Caco-2 (cell line): ENCODE measurements around the gene USP17L10. TPM values are rescaled to one million over a fixed set of nuclear protein-coding genes. Genes with fewer than 3 reads are reported as not detected.
A peak's percentile ranks its signal among the peaks of the same experiment; 100 is the strongest.
"Not testable (repeated sequence)": the region's sequence is repeated elsewhere in the genome, so short reads cannot be mapped to it uniquely, and the experiment has no call there.

Experiments
- BruUV-seq: library from RNA; stranded (reverse); fragments of 400-500 nt; replicated peaks from 2 replicates; lab custom pipeline; 2021; lab: Mats Ljungman, UMichigan
- CTCF ChIA-PET: fragments of 300-600 bp; sonication (Branson Sonifier 250); formaldehyde crosslinking; loops from one replicate; lab custom pipeline; 2022; ENCODE audit warnings: antibody characterized with exemption; lab: Charles Lee
- POLR2A ChIA-PET: fragments of 300-600 bp; sonication (Branson Sonifier 250); formaldehyde crosslinking; loops from one replicate; lab custom pipeline; 2022; ENCODE audit warnings: antibody characterized with exemption; lab: Charles Lee
- DNase-seq, 2 experiments: peaks; one replicate each; pipeline versions ENCODE4 v3.0.0 to v3.0.0-alpha.2; 2020 to 2022
- H3K27me3 ChIP-seq: replicated peaks from 2 replicates; pipeline ENCODE4 v1.6.0; 2011; ENCODE audit warnings: low read length; ENCODE audit not compliant: control insufficient read depth, insufficient read depth
- H3K36me3 ChIP-seq: 2 replicates; pipeline ENCODE4 v1.5.1; 2011; ENCODE audit warnings: low read length; ENCODE audit not compliant: control insufficient read depth, insufficient read depth
- H3K4me1 ChIP-seq: fragments of 250-450 bp; sonication (Bioruptor Pico); 2 replicates; pipeline ENCODE4 v1.5.1; 2020; ENCODE audit warnings: mild to moderate bottlenecking
- H3K4me3 ChIP-seq: 2 replicates; pipeline ENCODE4 v1.5.1; 2011; ENCODE audit warnings: low read depth, mild to moderate bottlenecking, control low read depth, low read length
- H3K9me3 ChIP-seq: fragments of 250-450 bp; sonication (Bioruptor Pico); 2 replicates; pipeline ENCODE4 v1.5.1; 2020; ENCODE audit warnings: mild to moderate bottlenecking, moderate library complexity
- H3K27ac Mint-ChIP-seq: one replicate; pipeline ENCODE4 v1.8.0; 2022; ENCODE audit warnings: mixed read lengths; ENCODE audit not compliant: unreplicated experiment
- H3K27me3 Mint-ChIP-seq: one replicate; pipeline ENCODE4 v1.8.0; 2022; ENCODE audit warnings: mixed read lengths; ENCODE audit not compliant: insufficient read depth, unreplicated experiment
- H3K36me3 Mint-ChIP-seq: one replicate; pipeline ENCODE4 v1.8.0; 2022; ENCODE audit warnings: mild to moderate bottlenecking, mixed read lengths; ENCODE audit not compliant: insufficient read depth, unreplicated experiment
- H3K4me1 Mint-ChIP-seq: one replicate; pipeline ENCODE4 v1.8.0; 2022; ENCODE audit warnings: low read depth, mixed read lengths; ENCODE audit not compliant: unreplicated experiment
- H3K4me3 Mint-ChIP-seq: one replicate; pipeline ENCODE4 v1.8.0; 2022; ENCODE audit warnings: mild to moderate bottlenecking, moderate library complexity, mixed read lengths; ENCODE audit not compliant: unreplicated experiment
- H3K9me3 Mint-ChIP-seq: one replicate; pipeline ENCODE4 v1.8.0; 2022; ENCODE audit warnings: mixed read lengths; ENCODE audit not compliant: unreplicated experiment
- intact Hi-C: fragments of 100-400 bp; cut with micrococcal nuclease; formaldehyde crosslinking; loops from one replicate; pipeline ENCODE4 v1.10.0; 2022; ENCODE audit not compliant: unreplicated experiment
- total RNA-seq: library from RNA; stranded (reverse); gene quantifications from 2 replicates; pipeline ENCODE4 v1.2.3, GENCODE V29; 2022

USP17L10 gene
- total RNA-seq, 1 experiment from 2014 or later: not detected

- H3K27me3 Mint-ChIP-seq, H3K4me3 Mint-ChIP-seq, H3K4me1 Mint-ChIP-seq: not testable (repeated sequence)
Measured at GRCh38 chr4:9224596-9224995, 14.1 kb downstream of the USP17L10 start, which contains the start of gene USP17L13. Gene USP17L13, plus strand, starts transcription at chr4:9224896. Its CDS starts 0 bp downstream, at chr4:9224896.

DNA sequence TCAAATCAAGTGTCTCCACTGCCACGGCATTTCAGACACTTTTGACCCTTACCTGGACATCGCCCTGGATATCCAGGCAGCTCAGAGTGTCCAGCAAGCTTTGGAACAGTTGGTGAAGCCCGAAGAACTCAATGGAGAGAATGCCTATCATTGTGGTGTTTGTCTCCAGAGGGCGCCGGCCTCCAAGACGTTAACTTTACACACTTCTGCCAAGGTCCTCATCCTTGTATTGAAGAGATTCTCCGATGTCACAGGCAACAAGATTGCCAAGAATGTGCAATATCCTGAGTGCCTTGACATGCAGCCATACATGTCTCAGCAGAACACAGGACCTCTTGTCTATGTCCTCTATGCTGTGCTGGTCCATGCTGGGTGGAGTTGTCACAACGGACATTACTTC is 19.8 kb downstream of the USP17L10 start:
- POLR2A ChIA-PET, H3K4me1 Mint-ChIP-seq, H3K36me3 ChIP-seq, intact Hi-C loops, H3K4me3 Mint-ChIP-seq, H3K9me3 Mint-ChIP-seq, H3K36me3 Mint-ChIP-seq, H3K9me3 ChIP-seq, H3K4me3 ChIP-seq, H3K27me3 Mint-ChIP-seq, CTCF ChIA-PET, H3K27ac Mint-ChIP-seq, BruUV-seq, H3K4me1 ChIP-seq, H3K27me3 ChIP-seq: not testable (repeated sequence)
- DNase-seq: peak in 1 of 2 experiments; percentile 21

More at GRCh38 chr4:9224596-9224995, 14.1 kb downstream of the USP17L10 start, which contains the start of gene USP17L13:
- H3K4me3 ChIP-seq, POLR2A ChIA-PET, H3K36me3 Mint-ChIP-seq, CTCF ChIA-PET, intact Hi-C loops, H3K4me1 ChIP-seq, DNase-seq, H3K9me3 Mint-ChIP-seq, BruUV-seq, H3K27ac Mint-ChIP-seq, H3K9me3 ChIP-seq, H3K27me3 ChIP-seq, H3K36me3 ChIP-seq: not testable (repeated sequence)

DNA sequence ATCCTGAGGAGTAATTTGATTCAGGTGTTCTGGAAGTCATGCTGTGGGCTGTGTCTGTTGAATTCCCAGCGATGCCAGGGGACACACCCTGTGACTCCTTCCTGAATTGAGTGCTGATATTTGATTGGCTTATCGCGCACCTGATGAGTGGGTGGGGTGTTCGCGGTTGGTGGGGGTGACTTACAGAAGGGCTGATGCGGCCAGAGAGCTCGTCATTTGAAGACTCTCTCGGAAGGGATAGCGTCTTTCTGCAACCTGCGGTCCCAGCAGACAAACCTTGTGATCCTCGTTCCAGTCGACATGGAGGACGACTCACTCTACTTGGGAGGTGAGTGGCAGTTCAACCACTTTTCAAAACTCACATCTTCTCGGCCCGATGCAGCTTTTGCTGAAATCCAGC is 23.6 kb downstream of the USP17L10 start, which contains the start of gene USP17L15:
USP17L15 (plus strand) TSS at position 301 of the 400 bp plus-strand sequence; CDS start at position 301, 0 bp downstream.
- H3K4me3 ChIP-seq, H3K36me3 Mint-ChIP-seq, POLR2A ChIA-PET, H3K27me3 ChIP-seq, H3K4me1 Mint-ChIP-seq, H3K9me3 ChIP-seq, CTCF ChIA-PET, H3K27ac Mint-ChIP-seq, H3K36me3 ChIP-seq, H3K9me3 Mint-ChIP-seq, H3K27me3 Mint-ChIP-seq, H3K4me3 Mint-ChIP-seq, DNase-seq, BruUV-seq, intact Hi-C loops, H3K4me1 ChIP-seq: not testable (repeated sequence)

GRCh38 chr4:9238461-9238860 is 28.0 kb downstream of the USP17L10 start:
- H3K4me1 ChIP-seq, CTCF ChIA-PET, H3K4me3 Mint-ChIP-seq, H3K36me3 Mint-ChIP-seq, H3K27ac Mint-ChIP-seq, POLR2A ChIA-PET, H3K9me3 Mint-ChIP-seq, H3K4me1 Mint-ChIP-seq, intact Hi-C loops, H3K27me3 Mint-ChIP-seq, H3K36me3 ChIP-seq, H3K4me3 ChIP-seq, BruUV-seq, H3K27me3 ChIP-seq, H3K9me3 ChIP-seq: not testable (repeated sequence)
- DNase-seq: peak in 1 of 2 experiments; percentile 3

GRCh38 chr4:9243579-9243978 is 33.1 kb downstream of the USP17L10 start, which contains the start of gene USP17L17:
Gene USP17L17, plus strand, starts transcription at chr4:9243879. Its CDS starts 0 bp downstream, at chr4:9243879.
- H3K27me3 ChIP-seq, H3K4me3 Mint-ChIP-seq, POLR2A ChIA-PET, H3K4me1 ChIP-seq, H3K9me3 ChIP-seq, H3K36me3 Mint-ChIP-seq, H3K4me1 Mint-ChIP-seq, DNase-seq, H3K27ac Mint-ChIP-seq, H3K9me3 Mint-ChIP-seq, CTCF ChIA-PET, H3K36me3 ChIP-seq, H3K4me3 ChIP-seq, intact Hi-C loops, H3K27me3 Mint-ChIP-seq, BruUV-seq: not testable (repeated sequence)

DNA sequence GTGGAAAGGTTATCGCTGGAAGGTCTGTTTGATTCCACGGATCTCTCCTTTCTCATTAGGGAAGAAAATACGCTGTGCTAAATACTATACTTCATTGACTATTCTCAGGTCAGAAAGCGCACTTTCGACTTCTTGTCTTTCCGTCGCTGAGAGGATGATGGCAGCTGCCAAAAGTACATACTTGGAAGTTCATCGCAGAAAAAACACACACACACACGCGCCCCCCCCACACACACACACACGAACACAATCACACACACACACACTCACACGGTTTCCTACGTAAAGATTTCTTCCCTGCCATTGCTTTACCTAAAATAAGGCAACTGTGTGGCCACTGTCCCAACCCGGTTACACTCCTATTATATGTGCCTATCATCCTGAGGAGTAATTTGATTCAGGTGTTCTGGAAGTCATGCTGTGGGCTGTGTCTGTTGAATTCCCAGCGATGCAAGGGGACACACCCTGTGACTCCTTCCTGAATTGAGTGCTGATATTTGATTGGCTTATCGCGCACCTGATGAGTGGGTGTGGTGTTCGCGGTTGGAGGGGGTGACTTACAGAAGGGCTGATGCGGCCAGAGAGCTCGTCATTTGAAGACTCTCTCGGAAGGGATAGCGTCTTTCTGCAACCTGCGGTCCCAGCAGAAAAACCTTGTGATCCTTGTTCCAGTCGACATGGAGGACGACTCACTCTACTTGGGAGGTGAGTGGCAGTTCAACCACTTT is 37.7 kb downstream of the USP17L10 start, which contains the start of gene USP17L18:
USP17L18 (plus strand) TSS at position 678 of the 728 bp plus-strand sequence; CDS start at position 678, 0 bp downstream.
- H3K36me3 Mint-ChIP-seq, H3K4me3 ChIP-seq, H3K36me3 ChIP-seq, H3K27me3 Mint-ChIP-seq, H3K27me3 ChIP-seq, H3K4me3 Mint-ChIP-seq, H3K4me1 Mint-ChIP-seq, POLR2A ChIA-PET, H3K9me3 ChIP-seq, intact Hi-C loops, H3K27ac Mint-ChIP-seq, BruUV-seq, H3K4me1 ChIP-seq, CTCF ChIA-PET, H3K9me3 Mint-ChIP-seq: not testable (repeated sequence)
- peak in 1 of 2 experiments; percentile 9 for DNase-seq

- H3K4me1 ChIP-seq, intact Hi-C loops, H3K36me3 Mint-ChIP-seq, H3K36me3 ChIP-seq, POLR2A ChIA-PET, H3K4me3 Mint-ChIP-seq, CTCF ChIA-PET, H3K27me3 Mint-ChIP-seq, DNase-seq, BruUV-seq, H3K4me1 Mint-ChIP-seq, H3K27me3 ChIP-seq, H3K9me3 Mint-ChIP-seq, H3K4me3 ChIP-seq, H3K9me3 ChIP-seq, H3K27ac Mint-ChIP-seq: not testable (repeated sequence)
Measured at GRCh38 chr4:9253078-9253477, 42.6 kb downstream of the USP17L10 start, which contains the start of gene USP17L19. Gene USP17L19, plus strand, starts transcription at chr4:9253378. Its CDS starts 0 bp downstream, at chr4:9253378.
